ENCODE measurements around the gene KCNH1.

The KCNH1 gene

GRCh38 chr1:210736713-210737112 is 397.2 kb downstream of the KCNH1 start:
- no peaks in the 10 kb centered on the region for H3K4me1 ChIP-seq (ENCODE audit: control insufficient read depth, insufficient read depth, low read length)
- no peak overlapping the region for H3K27ac ChIP-seq (ENCODE audit: insufficient read depth, low read depth, low read length, poor library complexity, severe bottlenecking)
- no peaks in the 10 kb centered on the region for H3K27me3 ChIP-seq (ENCODE audit: control insufficient read depth, insufficient read depth, low read length, poor library complexity, severe bottlenecking)
- no peak overlapping the region for H3K4me3 ChIP-seq (ENCODE audit: insufficient read depth, low read depth, low read length)
- no peaks in the 10 kb centered on the region for H3K9me3 ChIP-seq (ENCODE audit: control insufficient read depth, low read length)
- H3K36me3 ChIP-seq (ENCODE audit: control insufficient read depth, insufficient read depth, low read length), result no peaks in the 10 kb centered on the region
- WGBS, 2 experiments, result 61 to 73% methylated on average over 3 of the region's 3 CpGs

DNA sequence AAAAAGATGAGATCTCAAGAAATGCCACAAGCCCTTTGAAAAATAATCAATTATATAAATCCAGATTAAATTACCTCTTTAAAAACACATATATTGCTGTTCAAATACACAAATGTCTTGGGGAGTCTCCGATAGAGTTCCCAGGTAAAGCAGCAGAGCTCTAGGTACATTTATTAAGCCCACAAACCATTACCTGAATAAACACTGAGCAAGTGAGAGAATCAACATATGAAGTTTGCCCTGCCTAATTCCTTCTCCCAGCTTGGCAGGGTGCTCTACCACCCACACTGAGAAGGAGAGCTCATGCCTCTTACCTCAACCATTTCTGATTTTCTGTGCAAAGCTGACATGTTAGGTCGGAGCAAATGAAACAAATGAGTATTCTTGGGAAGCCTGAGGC is 402.4 kb downstream of the KCNH1 start:
- Histone ChIP-seq H3K4me3 (ENCODE audit: insufficient read depth, low read depth, low read length) (no peak overlapping the region), H3K36me3 (ENCODE audit: control insufficient read depth, insufficient read depth, low read length) (no peaks in the 10 kb centered on the region), H3K4me1 (ENCODE audit: control insufficient read depth, insufficient read depth, low read length) (no peaks in the 10 kb centered on the region), H3K9me3 (ENCODE audit: control insufficient read depth, low read length) (no peaks in the 10 kb centered on the region), H3K27ac (ENCODE audit: insufficient read depth, low read depth, low read length, poor library complexity, severe bottlenecking) (no peak overlapping the region), H3K27me3 (ENCODE audit: control insufficient read depth, insufficient read depth, low read length, poor library complexity, severe bottlenecking) (no peaks in the 10 kb centered on the region)
- WGBS, 2 experiments, result 97 to 98% methylated on average over 2 of the region's 2 CpGs

GRCh38 chr1:210731193-210731592 is 402.8 kb downstream of the KCNH1 start:
- H3K27ac ChIP-seq (ENCODE audit: insufficient read depth, low read depth, low read length, poor library complexity, severe bottlenecking), result no peak overlapping the region
- H3K27me3 ChIP-seq (ENCODE audit: control insufficient read depth, insufficient read depth, low read length, poor library complexity, severe bottlenecking), result no peaks in the 10 kb centered on the region
- H3K9me3 ChIP-seq (ENCODE audit: control insufficient read depth, low read length), result no peaks in the 10 kb centered on the region
- no peaks in the 10 kb centered on the region for H3K36me3 ChIP-seq (ENCODE audit: control insufficient read depth, insufficient read depth, low read length)
- 92 to 100% methylated on average over 2 of the region's 2 CpGs for WGBS, 2 experiments
- H3K4me3 ChIP-seq (ENCODE audit: insufficient read depth, low read depth, low read length), result no peak overlapping the region
- H3K4me1 ChIP-seq (ENCODE audit: control insufficient read depth, insufficient read depth, low read length), result no peaks in the 10 kb centered on the region

DNA sequence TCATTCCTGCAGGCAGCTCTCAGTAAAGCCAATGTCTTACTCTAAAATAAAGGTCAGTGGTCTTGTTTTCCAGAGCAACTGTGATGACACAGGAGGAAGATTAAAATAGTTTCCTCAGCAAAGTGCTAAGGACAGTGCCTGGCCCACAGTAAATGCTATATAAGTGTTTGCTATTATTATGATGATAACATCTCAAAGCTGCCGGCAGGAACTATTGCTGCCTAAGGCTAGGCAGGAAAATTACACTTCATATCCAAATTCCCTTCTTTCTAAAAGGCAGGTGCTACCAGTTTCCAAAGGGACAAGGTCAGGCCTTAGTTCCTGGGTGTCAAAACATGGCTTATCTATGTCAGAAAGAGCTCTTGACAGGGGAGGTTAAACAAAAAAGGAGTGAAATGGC is 403.9 kb downstream of the KCNH1 start:
- Histone ChIP-seq H3K9me3 (ENCODE audit: control insufficient read depth, low read length) (no peaks in the 10 kb centered on the region), H3K27ac (ENCODE audit: insufficient read depth, low read depth, low read length, poor library complexity, severe bottlenecking) (no peak overlapping the region), H3K4me1 (ENCODE audit: control insufficient read depth, insufficient read depth, low read length) (no peaks in the 10 kb centered on the region), H3K4me3 (ENCODE audit: insufficient read depth, low read depth, low read length) (no peak overlapping the region), H3K27me3 (ENCODE audit: control insufficient read depth, insufficient read depth, low read length, poor library complexity, severe bottlenecking) (no peaks in the 10 kb centered on the region), H3K36me3 (ENCODE audit: control insufficient read depth, insufficient read depth, low read length) (no peaks in the 10 kb centered on the region)
- WGBS, 2 experiments, result 68 to 85% methylated on average over 1 of the region's 1 CpG

DNA sequence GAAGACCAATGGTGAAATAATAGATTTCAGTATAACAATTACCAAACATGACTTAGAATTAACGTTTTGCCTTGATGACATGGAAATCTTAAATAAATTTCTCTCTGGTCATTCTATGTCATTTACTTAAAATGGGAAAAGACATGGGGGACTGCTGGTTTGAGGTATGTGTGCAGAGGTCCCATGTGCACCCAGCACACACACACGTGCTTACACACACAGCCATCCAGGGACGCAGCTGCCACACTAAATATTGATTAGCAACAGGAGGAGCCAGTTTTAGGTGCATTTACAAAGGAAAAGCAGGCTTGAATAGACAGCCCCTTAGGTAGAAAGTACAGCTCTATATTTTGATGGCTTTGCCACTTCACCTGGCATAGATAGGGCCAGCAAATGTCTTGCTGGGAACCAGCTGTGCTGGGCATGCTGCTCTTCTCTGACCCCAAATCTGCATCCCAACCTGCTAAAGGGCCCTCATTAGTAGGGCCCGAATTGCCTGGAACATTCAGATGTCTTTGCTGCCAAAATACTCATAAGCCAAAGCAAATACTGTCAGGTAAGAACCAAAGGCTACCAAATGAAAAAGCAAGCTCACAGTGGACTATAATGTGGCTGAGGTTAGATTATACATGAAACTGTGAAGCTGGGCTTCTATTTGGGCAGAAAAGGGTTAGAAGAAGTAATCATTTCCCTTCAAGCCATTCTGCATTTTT is 405.4 kb downstream of the KCNH1 start:
- 81 to 91% methylated on average over 4 of the region's 4 CpGs for WGBS, 2 experiments
- H3K4me1 ChIP-seq (ENCODE audit: control insufficient read depth, insufficient read depth, low read length), result no peaks in the 10 kb centered on the region
- H3K9me3 ChIP-seq (ENCODE audit: control insufficient read depth, low read length), result no peaks in the 10 kb centered on the region
- no peak overlapping the region for H3K27ac ChIP-seq (ENCODE audit: insufficient read depth, low read depth, low read length, poor library complexity, severe bottlenecking)
- H3K4me3 ChIP-seq (ENCODE audit: insufficient read depth, low read depth, low read length), result no peak overlapping the region
- no peaks in the 10 kb centered on the region for H3K36me3 ChIP-seq (ENCODE audit: control insufficient read depth, insufficient read depth, low read length)
- H3K27me3 ChIP-seq (ENCODE audit: control insufficient read depth, insufficient read depth, low read length, poor library complexity, severe bottlenecking), result no peaks in the 10 kb centered on the region

DNA sequence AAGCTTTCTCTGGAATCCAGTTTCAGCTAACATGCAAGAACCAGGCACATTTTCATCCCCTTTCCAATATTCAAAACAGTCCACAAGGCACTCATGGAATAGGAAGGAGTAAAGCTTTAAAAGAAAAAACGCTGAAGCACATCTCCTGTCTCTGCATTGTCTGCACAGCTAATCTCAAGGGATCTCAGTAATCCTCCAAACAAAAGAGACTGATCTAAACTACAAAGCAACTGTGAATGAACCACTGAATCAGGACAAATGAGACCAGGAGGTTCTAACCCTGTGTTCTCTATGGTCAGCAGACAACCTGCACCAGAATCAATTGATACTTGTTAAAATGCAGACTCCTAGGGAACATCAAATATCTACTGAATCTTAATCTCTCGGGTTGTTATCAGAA is 406.2 kb downstream of the KCNH1 start:
- 37 to 54% methylated on average over 2 of the region's 2 CpGs for WGBS, 2 experiments
- H3K27ac ChIP-seq (ENCODE audit: insufficient read depth, low read depth, low read length, poor library complexity, severe bottlenecking), result no peak overlapping the region
- no peaks in the 10 kb centered on the region for H3K4me1 ChIP-seq (ENCODE audit: control insufficient read depth, insufficient read depth, low read length)
- H3K9me3 ChIP-seq (ENCODE audit: control insufficient read depth, low read length), result no peaks in the 10 kb centered on the region
- no peaks in the 10 kb centered on the region for H3K36me3 ChIP-seq (ENCODE audit: control insufficient read depth, insufficient read depth, low read length)
- H3K4me3 ChIP-seq (ENCODE audit: insufficient read depth, low read depth, low read length), result no peak overlapping the region
- H3K27me3 ChIP-seq (ENCODE audit: control insufficient read depth, insufficient read depth, low read length, poor library complexity, severe bottlenecking), result no peaks in the 10 kb centered on the region

DNA sequence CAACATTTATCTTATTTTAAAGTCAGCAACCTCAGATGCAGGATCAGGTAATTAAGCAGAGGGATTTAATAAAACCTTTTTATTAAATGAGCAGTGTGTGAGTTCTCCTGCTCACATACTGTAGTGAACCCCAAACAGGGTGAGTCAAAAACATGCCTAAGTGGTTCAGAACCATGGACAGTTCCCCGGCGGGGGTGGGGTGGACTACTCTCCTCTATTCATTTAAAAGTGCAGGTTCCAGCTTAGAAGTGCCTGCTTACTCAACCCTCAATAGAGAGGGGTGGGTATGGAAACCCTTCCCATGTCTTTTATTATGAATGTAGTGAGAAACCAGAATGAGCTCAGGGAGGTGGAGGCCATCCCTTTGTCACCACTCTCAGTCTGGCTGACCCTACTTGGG is 407.3 kb downstream of the KCNH1 start:
- Histone ChIP-seq H3K4me1 (ENCODE audit: control insufficient read depth, insufficient read depth, low read length) (no peaks in the 10 kb centered on the region), H3K27me3 (ENCODE audit: control insufficient read depth, insufficient read depth, low read length, poor library complexity, severe bottlenecking) (no peaks in the 10 kb centered on the region), H3K9me3 (ENCODE audit: control insufficient read depth, low read length) (no peaks in the 10 kb centered on the region), H3K27ac (ENCODE audit: insufficient read depth, low read depth, low read length, poor library complexity, severe bottlenecking) (no peak overlapping the region), H3K36me3 (ENCODE audit: control insufficient read depth, insufficient read depth, low read length) (no peaks in the 10 kb centered on the region), H3K4me3 (ENCODE audit: insufficient read depth, low read depth, low read length) (no peak overlapping the region)
- WGBS, 2 experiments, result 6 to 10% methylated on average over 2 of the region's 2 CpGs

- Histone ChIP-seq H3K4me3 (ENCODE audit: insufficient read depth, low read depth, low read length) (no peak overlapping the region), H3K27ac (ENCODE audit: insufficient read depth, low read depth, low read length, poor library complexity, severe bottlenecking) (no peak overlapping the region), H3K4me1 (ENCODE audit: control insufficient read depth, insufficient read depth, low read length) (no peaks in the 10 kb centered on the region), H3K36me3 (ENCODE audit: control insufficient read depth, insufficient read depth, low read length) (no peaks in the 10 kb centered on the region), H3K9me3 (ENCODE audit: control insufficient read depth, low read length) (no peaks in the 10 kb centered on the region), H3K27me3 (ENCODE audit: control insufficient read depth, insufficient read depth, low read length, poor library complexity, severe bottlenecking) (no peaks in the 10 kb centered on the region)
- 87 to 91% methylated on average over 2 of the region's 2 CpGs for WGBS, 2 experiments
Measured at GRCh38 chr1:210724768-210725167, 409.2 kb downstream of the KCNH1 start.

DNA sequence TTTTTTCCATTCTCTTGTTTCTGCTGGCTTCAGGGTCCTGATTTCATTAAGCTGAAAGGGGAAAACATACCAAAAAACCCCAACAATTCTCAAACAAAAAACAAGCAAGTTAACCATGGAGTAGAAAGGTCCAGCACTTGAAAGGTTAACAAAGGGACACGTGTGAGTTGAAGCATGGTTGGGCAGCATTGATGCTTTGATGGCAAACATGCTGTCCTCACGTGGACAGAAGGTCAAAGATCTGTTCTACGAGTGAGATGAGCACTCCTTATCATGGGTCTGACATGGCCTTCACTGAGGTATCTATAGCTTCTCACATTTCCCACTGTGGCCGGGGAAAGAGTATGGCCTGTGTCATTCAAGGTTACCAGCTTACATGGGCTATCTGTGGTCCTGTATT is 410.3 kb downstream of the KCNH1 start:
- Histone ChIP-seq H3K4me1 (ENCODE audit: control insufficient read depth, insufficient read depth, low read length) (no peaks in the 10 kb centered on the region), H3K27ac (ENCODE audit: insufficient read depth, low read depth, low read length, poor library complexity, severe bottlenecking) (no peak overlapping the region), H3K4me3 (ENCODE audit: insufficient read depth, low read depth, low read length) (no peak overlapping the region), H3K27me3 (ENCODE audit: control insufficient read depth, insufficient read depth, low read length, poor library complexity, severe bottlenecking) (no peaks in the 10 kb centered on the region), H3K9me3 (ENCODE audit: control insufficient read depth, low read length) (no peaks in the 10 kb centered on the region), H3K36me3 (ENCODE audit: control insufficient read depth, insufficient read depth, low read length) (no peaks in the 10 kb centered on the region)
- 65 to 79% methylated on average over 3 to 4 of the region's 4 CpGs for WGBS, 2 experiments

DNA sequence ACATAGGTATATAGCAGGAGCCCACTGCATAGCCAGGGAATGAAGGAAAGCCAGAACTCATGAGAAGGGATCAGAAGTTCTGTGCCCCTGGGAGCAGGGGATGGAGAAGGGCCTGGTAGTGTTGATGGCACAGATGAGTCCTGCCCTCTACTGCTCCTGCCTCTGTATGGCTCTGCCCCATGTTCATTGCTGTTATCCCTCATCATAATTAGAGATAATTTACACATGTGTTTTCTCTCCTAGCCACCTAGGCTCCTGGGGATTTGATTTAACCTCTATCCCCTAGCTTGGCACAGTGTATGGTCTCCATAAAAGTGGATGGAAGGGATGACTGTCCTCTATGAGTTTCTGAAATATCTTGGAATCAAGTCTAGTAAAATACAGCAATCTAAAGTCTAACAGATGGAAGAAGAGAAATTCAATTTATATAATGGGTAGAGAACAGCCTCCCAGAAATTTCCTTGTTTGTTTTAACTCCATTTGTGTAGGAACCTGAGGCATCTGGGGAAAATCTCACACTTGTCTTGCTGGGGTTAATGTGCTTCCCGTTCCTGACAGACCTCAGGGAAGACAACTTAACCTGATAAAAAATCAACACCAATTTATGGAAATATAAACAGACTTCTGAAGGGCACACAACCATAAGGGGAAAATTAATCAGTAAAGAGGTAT is 411.4 kb downstream of the KCNH1 start:
- Histone ChIP-seq H3K36me3 (ENCODE audit: control insufficient read depth, insufficient read depth, low read length) (no peaks in the 10 kb centered on the region), H3K4me1 (ENCODE audit: control insufficient read depth, insufficient read depth, low read length) (no peaks in the 10 kb centered on the region), H3K9me3 (ENCODE audit: control insufficient read depth, low read length) (no peaks in the 10 kb centered on the region), H3K4me3 (ENCODE audit: insufficient read depth, low read depth, low read length) (no peak overlapping the region), H3K27me3 (ENCODE audit: control insufficient read depth, insufficient read depth, low read length, poor library complexity, severe bottlenecking) (no peaks in the 10 kb centered on the region), H3K27ac (ENCODE audit: insufficient read depth, low read depth, low read length, poor library complexity, severe bottlenecking) (no peak overlapping the region)
- whole genome bisulfite sequencing, 2 experiments, result 100% methylated on average over 1 of the region's 1 CpG

Measured in ectodermal cell (in vitro differentiated cells).